Smooth muscle cell of the brain vasculature (primary cell): ENCODE data around the gene NPC1L1.
A peak's percentile ranks its signal among the peaks of the same experiment; 100 is the strongest.

Source experiments
- DNase-seq: peaks from one replicate; pipeline ENCODE4 v3.0.0-alpha.2; 2012; ENCODE audit warnings: low read depth, low spot score

NPC1L1 gene

GRCh38 chr7:44541028-44541869 lies at the start of gene NPC1L1:
TSS of gene NPC1L1 (minus strand) at chr7:44541330. CDS start at chr7:44541259, 71 bp downstream.
- no peak for DNase-seq

- no peak for DNase-seq
Observed at GRCh38 chr7:44590910-44591309, 49.8 kb upstream of the NPC1L1 start.

GRCh38 chr7:44587843-44588711 lies 46.9 kb upstream of the NPC1L1 start:
- DNase-seq, result no peak

GRCh38 chr7:44583146-44583865 lies 42.2 kb upstream of the NPC1L1 start:
- no peak for DNase-seq

- DNase-seq, result peak; percentile 96
Observed at GRCh38 chr7:44581879-44582603, 40.9 kb upstream of the NPC1L1 start, which contains the start of gene TMED4. TSS of gene TMED4 (minus strand) at chr7:44582231. CDS start at chr7:44582206, 25 bp downstream.

- DNase-seq, result no peak
Observed at GRCh38 chr7:44580945-44581878, 40.1 kb upstream of the NPC1L1 start.

GRCh38 chr7:44576228-44576627 lies 35.1 kb upstream of the NPC1L1 start:
- DNase-seq, result no peak

- DNase-seq, result no peak
Observed at GRCh38 chr7:44575054-44575453, 33.9 kb upstream of the NPC1L1 start.

- DNase-seq, result no peak
Observed at GRCh38 chr7:44574287-44574872, 33.2 kb upstream of the NPC1L1 start.

- DNase-seq, result peak; percentile 82
Observed at GRCh38 chr7:44573464-44574286, 32.5 kb upstream of the NPC1L1 start, which contains the start of gene DDX56. TSS of gene DDX56 (minus strand) at chr7:44573908. CDS start at chr7:44573895, 13 bp downstream.

- DNase-seq, result no peak
Observed at GRCh38 chr7:44572771-44573170, 31.6 kb upstream of the NPC1L1 start.

- no peak for DNase-seq
Observed at GRCh38 chr7:44569959-44570358, 28.8 kb upstream of the NPC1L1 start.

GRCh38 chr7:44568771-44569560 lies 27.8 kb upstream of the NPC1L1 start:
- DNase-seq, result no peak

GRCh38 chr7:44567884-44568283 lies 26.8 kb upstream of the NPC1L1 start:
- DNase-seq, result no peak

- DNase-seq, result no peak
Observed at GRCh38 chr7:44566680-44567079, 25.6 kb upstream of the NPC1L1 start.

- DNase-seq, result no peak
Observed at GRCh38 chr7:44565795-44566559, 24.8 kb upstream of the NPC1L1 start.
